SKM-1 (cell line): Measurements from ENCODE around the gene ANKRD53.

ENCODE experiments used
- DNase-seq: peaks from one replicate; lab custom pipeline; 2025; ENCODE audit not compliant: unreplicated experiment; lab: John Stamatoyannopoulos, UW

Gene ANKRD53

DNA sequence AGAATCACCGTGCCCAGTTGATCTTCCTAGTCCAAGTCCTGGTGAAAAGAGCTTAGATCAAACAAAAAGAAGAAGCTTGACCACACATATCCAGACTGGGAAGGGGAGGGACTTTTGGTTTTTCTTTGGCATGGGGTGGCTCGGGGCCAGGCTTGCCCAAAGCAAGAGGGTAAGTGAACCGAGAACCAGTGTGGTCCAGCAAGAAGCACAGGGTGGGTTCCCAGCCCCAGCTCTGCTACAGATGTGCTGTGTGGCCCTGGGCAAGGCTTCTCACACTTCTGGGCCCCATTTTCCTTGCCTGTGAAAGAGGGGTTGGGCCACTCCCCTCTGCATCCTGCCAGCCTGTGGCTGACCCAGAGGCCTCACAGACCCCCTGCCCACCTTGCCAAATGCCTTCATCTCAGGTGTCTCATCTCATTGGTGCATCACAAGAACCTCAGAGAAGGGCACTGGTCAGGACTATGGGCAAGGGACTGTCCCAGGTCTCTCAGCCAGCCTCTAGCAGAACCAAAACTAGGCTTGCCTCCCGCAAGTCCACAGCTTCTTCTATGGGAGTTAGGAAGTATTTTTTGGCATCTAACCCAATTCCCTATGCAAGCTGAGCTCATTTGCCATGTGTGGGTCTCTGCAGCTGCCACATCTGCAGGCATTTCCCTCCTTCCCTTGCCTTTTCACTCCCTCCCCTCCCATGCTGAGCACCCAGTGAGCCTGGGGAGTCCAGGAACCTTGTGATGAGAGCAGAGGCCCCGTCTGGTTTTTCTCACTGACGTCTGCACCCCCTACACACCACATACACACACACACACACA is 35.8 kb upstream of the ANKRD53 start:
- DNase-seq, result no peak

GRCh38 chr2:70943205-70943871 is 35.1 kb upstream of the ANKRD53 start:
- DNase-seq, result no peak

DNA sequence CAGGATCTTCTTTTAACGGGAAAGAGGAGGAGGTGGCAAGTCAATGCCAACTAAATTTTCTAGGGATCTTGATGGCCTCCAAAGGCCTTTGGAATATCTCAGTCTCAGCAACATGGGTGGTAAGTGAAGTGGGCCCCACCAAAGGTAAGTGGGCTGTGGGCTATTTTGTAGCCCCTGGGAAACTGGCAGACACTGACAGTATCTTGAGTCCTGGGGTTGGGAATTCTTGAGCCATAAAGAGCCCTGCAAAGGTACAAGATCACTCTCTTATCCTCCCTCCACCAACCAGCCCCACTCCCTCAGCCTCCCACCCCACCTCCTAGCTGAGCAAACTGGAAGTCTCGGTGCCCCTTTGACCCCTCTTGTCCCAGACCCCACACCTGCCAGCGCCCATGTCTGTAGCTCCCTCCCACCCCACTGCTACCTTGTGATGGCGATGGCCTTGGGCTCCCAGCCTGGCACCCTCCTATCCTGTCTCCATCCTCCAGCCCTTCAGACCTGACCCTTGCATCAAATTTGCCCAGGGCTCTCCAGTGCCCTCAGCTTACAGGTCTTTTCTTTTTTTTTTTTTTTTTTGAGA is 34.2 kb upstream of the ANKRD53 start:
- no peak for DNase-seq

GRCh38 chr2:70946832-70947442 is 31.5 kb upstream of the ANKRD53 start:
- DNase-seq, result peak; percentile 44

DNA sequence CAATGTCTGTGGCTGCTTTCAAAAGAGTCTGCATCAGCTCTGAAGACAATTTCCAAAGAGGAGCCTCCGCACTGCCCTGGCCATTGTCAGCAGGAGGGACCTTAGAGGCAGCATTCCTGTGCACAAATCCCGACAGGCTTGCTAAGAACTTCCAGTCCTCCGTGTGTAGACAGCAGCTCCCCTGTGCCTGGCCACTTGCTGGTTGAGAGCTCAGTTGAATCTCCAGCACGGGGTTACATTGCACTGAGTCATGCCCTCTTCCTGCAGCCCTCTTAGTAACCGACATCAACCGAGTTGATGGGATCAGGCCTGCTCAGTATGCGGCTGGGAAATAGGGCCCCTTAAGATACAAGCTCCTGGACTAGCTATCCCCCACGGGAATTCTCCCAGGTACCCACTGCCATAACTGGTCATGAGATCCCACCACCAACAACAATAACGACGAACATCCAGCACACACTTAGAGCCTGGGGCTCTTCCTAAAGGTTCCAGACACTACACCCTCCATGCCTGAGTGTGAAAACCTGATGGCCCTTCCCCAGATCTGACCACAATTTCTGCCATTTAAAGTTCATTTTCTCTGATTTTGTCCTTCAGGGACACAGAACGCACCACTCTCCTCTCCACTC is 30.8 kb upstream of the ANKRD53 start:
- no peak for DNase-seq

GRCh38 chr2:70948337-70949003 is 30.0 kb upstream of the ANKRD53 start:
- DNase-seq, result peak; percentile 19

DNA sequence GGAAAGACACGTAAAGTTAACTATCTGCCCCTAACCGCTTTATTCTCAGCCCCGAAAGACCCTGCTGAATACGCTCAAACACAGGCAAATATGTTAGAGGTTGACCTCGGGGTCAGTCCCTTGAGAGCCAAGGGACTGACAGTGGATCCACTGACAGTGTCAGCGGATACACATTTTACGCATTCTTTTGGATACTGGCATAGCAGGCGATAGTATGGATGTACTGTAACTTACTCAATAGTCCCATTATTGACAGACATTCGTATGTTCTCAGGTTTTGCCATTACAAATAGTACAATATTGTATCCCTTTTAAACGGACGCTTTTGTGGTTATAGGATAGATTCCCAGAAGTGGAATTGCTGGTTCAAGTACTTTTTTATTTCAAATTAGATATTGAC is 29.3 kb upstream of the ANKRD53 start:
- DNase-seq, result no peak

DNA sequence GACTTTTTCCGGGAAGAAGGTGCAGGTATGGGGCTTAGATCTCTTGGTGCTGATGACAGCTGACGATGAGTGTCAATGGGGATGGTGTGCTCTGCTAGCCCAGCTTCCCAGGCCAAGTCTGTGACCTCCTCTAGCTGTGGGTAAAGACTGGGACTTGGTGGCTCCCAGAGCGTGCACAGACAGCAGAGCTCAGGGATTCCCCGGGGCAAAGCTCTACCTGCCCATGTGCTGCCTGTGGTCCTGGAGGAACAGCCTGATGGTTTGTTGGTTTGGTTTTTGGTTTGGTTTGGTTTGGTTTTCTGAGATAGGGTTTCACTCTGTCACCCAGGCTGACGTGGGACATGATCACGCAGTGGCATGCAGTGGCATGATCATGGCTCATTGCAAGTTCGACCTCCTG is 23.5 kb upstream of the ANKRD53 start:
- no peak for DNase-seq

DNA sequence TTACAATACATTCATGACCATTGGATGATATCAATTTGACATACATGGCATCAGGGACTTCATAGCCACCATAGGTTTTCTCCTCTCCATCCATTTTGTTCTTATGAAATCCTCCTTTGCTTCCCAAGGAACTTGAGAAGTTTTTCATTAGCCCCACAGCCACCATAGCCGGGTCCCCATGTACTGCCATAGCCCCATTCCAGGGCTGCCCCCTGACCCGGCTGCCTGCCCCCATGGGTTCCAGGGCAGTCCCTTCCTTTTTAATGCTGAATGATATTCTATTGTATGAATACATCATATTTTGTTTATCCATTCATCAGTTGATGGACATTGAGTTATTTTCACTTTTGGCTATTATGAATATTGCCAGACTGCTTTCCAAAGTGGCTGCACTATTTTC is 22.3 kb upstream of the ANKRD53 start:
- DNase-seq, result no peak

DNA sequence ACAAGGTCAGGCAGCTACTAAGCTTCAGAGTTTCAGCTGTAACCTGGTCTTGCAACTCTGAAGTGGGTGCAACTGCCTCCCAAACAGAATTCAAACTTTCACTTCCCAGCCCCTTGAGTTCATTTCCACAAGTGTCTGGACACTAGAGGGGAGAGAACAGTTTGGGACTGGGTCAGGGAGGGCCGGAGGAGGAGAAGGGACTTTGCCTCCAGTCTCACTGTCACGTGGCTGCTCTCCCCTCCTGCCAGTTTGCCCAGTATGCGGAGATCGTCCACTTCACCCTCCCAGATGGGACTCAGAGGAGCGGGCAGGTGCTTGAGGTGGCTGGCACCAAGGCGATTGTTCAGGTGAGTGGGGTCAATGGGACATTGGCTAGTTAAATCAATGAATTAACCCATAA is 20.6 kb upstream of the ANKRD53 start:
- DNase-seq, result no peak

- DNase-seq, result no peak
Measured at GRCh38 chr2:70958759-70959158, 19.7 kb upstream of the ANKRD53 start.

GRCh38 chr2:70959271-70959761 is 19.1 kb upstream of the ANKRD53 start:
- no peak for DNase-seq

DNA sequence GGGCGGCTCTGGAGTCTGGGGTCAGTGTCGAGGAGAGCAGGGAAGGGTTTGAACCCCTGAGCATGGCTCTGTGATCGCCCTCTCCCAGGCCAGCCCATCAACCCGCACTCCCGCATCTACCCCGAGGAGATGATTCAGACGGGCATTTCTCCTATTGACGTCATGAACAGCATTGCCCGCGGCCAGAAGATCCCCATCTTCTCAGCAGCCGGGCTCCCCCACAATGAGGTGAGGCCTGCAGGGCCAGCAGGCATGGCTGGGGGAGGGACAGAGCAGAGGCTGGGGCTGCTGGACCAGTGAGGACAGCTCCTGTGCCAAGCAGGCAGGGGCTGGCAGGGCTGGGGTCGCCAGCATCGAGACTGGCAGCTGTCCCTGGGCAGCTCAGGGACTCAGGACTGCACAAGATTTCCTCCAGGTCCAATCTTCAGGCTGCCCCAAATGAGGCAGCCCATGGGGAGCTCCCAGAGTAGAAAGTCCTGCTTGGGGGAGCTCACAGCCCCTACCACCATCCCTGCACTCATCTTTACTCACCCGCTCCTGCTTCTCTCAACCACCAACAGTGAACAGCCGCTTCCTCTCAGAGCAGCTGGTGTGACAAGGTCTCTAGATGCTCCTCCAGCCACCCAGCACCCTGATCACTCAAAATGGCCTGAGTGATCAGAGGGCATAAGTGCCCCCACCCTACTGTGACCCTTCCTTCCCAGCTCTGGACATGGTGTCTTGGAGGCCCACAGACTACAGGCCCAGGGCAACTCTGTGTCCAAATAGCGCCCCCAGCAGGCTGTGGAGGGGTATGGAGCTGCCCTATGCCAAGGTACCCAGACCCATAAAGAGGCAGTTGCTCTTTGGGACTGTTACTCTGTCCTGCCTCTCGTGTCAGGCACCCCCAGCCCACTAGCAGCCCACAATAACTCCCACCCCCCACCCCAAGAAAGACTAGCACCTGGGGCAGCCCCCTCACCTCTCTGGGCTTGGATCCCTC is 18.3 kb upstream of the ANKRD53 start:
- no peak for DNase-seq

- DNase-seq, result no peak
Measured at GRCh38 chr2:70960833-70961647, 17.4 kb upstream of the ANKRD53 start.

DNA sequence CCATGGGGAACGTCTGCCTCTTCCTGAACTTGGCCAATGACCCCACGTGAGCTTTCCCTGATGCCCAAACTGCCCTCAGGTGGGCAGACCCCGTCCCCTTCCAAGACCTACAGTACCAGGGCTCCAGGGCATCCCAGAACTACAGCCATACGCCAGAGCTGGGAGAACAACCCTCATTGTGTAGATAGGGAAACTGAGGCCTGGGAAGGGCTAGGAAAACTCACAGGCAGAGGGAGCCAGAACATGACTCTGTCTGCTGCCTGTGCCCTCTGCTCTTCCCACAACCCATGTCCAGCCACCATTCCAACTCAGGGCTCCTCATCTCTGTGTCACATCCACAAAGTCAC is 16.8 kb upstream of the ANKRD53 start:
- DNase-seq, result no peak

- no peak for DNase-seq
Measured at GRCh38 chr2:70962211-70962884, 16.1 kb upstream of the ANKRD53 start.

DNA sequence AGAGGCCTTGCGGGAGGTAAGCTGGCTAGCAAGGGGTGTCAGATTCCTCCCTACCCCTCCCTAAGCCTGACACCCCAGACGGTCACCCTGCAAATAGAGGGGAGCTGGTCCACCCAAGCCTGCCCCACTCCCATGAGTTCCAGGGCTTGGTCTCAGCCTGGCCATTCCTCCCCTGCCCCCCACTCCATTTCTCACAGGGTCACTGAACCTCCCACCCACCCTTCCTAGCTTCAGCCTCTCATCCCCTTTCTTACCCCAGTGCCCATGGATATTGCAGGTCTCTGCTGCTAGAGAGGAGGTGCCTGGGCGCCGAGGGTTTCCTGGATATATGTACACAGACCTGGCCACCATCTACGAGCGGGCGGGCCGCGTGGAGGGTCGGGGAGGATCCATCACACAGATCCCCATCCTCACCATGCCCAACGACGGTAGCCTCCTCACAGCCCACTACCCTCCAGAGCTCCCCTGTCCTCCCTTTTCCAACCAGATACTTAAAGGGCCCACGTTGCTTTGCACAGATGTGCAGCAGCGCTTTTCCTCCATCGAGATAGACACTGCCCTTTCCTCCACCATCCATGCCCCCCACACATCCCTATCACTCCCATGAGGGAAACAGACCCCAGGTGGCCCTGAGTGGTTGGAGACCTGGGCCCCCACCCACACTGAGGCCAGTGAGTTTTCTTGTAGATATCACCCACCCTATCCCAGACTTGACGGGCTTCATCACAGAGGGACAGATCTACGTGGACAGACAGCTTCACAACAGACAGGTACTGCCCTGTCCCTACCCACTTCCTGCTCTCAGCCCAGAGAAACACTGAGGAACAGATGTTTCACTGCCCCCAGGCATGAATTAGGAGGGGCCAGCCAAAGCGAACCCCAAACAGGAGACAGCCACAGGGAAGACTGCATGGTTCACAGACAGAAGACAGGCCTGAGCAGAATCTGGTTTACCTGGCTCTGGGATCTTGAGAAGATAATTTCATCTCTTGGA is 15.2 kb upstream of the ANKRD53 start:
- DNase-seq, result no peak
